WI38 (cell line): ENCODE results near the gene PRPS1.
A peak's percentile ranks its signal among the peaks of the same experiment; 100 is the strongest.

Source experiments
- H3K4me3 ChIP-seq: 2 replicates; pipeline ENCODE4 v1.5.1; 2011; ENCODE audit warnings: low read depth, mild to moderate bottlenecking, control low read depth, low read length
- CTCF ChIP-seq: IDR thresholded peaks from 2 replicates; pipeline ENCODE4 v1.5.1; 2012; ENCODE audit warnings: low read depth, mild to moderate bottlenecking, control low read depth, low read length

Gene PRPS1

GRCh38 chrX:107656978-107657377 is 28.7 kb downstream of the PRPS1 start:
- no peak for TF ChIP-seq CTCF
- H3K4me3 ChIP-seq, result no peak overlapping the region

GRCh38 chrX:107658660-107659059 is 30.4 kb downstream of the PRPS1 start:
- no peak for TF ChIP-seq CTCF
- no peak overlapping the region for H3K4me3 ChIP-seq

GRCh38 chrX:107659286-107659685 is 31.0 kb downstream of the PRPS1 start:
- H3K4me3 ChIP-seq, result no peak overlapping the region
- TF ChIP-seq CTCF, result no peak

- TF ChIP-seq CTCF, result peak; percentile 58
These were observed 31.5 kb downstream of the PRPS1 start for GRCh38 chrX:107659768-107660167.

GRCh38 chrX:107662145-107662544 is 33.8 kb downstream of the PRPS1 start:
- no peak for TF ChIP-seq CTCF

More at GRCh38 chrX:107659768-107660167, 31.5 kb downstream of the PRPS1 start:
- H3K4me3 ChIP-seq, result no peak overlapping the region

GRCh38 chrX:107662824-107663223 is 34.5 kb downstream of the PRPS1 start:
- TF ChIP-seq CTCF, result no peak
- H3K4me3 ChIP-seq, result no peak overlapping the region

More at GRCh38 chrX:107662145-107662544, 33.8 kb downstream of the PRPS1 start:
- no peak overlapping the region for H3K4me3 ChIP-seq

GRCh38 chrX:107666931-107667330 is 38.6 kb downstream of the PRPS1 start:
- H3K4me3 ChIP-seq, result no peak overlapping the region
- no peak for TF ChIP-seq CTCF
